ENCODE data around the gene ACOXL. TPM values are rescaled to one million over a fixed set of nuclear protein-coding genes. Genes with fewer than 3 reads are reported as not detected.

The ACOXL gene
- total RNA-seq, 2 experiments from 2014 or later, result not detected

DNA sequence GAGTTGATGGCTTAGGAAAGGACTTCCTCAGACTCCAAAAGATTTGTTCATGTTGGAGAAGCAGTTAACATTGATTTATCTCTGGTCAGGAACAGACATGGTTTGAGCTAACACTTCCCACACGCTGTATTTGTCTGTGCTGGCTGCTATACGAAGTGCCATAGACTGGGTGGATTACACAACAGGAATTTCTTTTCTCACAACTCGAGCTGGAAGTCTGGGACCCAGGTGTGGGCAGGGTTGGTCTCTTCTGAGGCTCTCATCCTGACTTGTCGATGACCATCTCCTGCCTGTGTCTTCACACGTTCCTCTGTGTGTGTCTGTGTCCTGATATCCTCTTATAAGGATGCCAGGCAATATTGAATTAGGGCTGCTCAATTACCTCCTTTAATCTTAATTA lies 224.9 kb downstream of the ACOXL start:
- Histone ChIP-seq H3K4me1 (ENCODE audit: insufficient read depth, low read length) (no peaks in the 10 kb centered on the region), H3K4me3 (ENCODE audit: low read length) (no peak overlapping the region), H3K36me3 (ENCODE audit: insufficient read depth, low read length) (no peaks in the 10 kb centered on the region), H3K27me3 (ENCODE audit: control insufficient read depth in 1 of 2, insufficient read depth in 2 of 2, low read length in 2 of 2) (no peaks in the 10 kb centered on the region), H3K27ac (ENCODE audit: low read depth in 1 of 2, low read length in 2 of 2) (no peak overlapping the region), H3K9me3 (ENCODE audit: control insufficient read depth in 1 of 2, insufficient read depth in 1 of 2, low read length in 2 of 2) (no peaks in the 10 kb centered on the region)
- intact Hi-C loops (cut with DNase I, micrococcal nuclease), result no loop called here
- Mint-ChIP-seq H3K27me3 (peaks cover 7% of the 10 kb centered on the region), H3K27ac (no peak overlapping the region), H3K36me3 (ENCODE audit: low read depth) (no peaks in the 10 kb centered on the region), H3K9me3 (no peaks in the 10 kb centered on the region), H3K4me3 (no peak overlapping the region), H3K4me1 (ENCODE audit: low read depth) (no peaks in the 10 kb centered on the region)
- no peak for ATAC-seq (ENCODE audit: poor library complexity)
- no peak for DNase-seq
- POLR2A ChIA-PET, result no interaction called here
- TF ChIP-seq, protein P1, sequence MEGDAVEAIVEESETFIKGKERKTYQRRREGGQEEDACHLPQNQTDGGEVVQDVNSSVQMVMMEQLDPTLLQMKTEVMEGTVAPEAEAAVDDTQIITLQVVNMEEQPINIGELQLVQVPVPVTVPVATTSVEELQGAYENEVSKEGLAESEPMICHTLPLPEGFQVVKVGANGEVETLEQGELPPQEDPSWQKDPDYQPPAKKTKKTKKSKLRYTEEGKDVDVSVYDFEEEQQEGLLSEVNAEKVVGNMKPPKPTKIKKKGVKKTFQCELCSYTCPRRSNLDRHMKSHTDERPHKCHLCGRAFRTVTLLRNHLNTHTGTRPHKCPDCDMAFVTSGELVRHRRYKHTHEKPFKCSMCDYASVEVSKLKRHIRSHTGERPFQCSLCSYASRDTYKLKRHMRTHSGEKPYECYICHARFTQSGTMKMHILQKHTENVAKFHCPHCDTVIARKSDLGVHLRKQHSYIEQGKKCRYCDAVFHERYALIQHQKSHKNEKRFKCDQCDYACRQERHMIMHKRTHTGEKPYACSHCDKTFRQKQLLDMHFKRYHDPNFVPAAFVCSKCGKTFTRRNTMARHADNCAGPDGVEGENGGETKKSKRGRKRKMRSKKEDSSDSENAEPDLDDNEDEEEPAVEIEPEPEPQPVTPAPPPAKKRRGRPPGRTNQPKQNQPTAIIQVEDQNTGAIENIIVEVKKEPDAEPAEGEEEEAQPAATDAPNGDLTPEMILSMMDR (IDR thresholded peaks at IDR 0.05), result no peak
- CTCF ChIA-PET, result no interaction called here

- DNase-seq (no peak), ATAC-seq (ENCODE audit: poor library complexity) (no peak)
- POLR2A ChIA-PET, result no interaction called here
- H3K9me3 ChIP-seq (ENCODE audit: control insufficient read depth in 1 of 2, insufficient read depth in 1 of 2, low read length in 2 of 2), result no peaks in the 10 kb centered on the region
- H3K4me3 ChIP-seq (ENCODE audit: low read length), result no peak overlapping the region
- H3K27me3 ChIP-seq (ENCODE audit: control insufficient read depth in 1 of 2, insufficient read depth in 2 of 2, low read length in 2 of 2), result no peaks in the 10 kb centered on the region
- Mint-ChIP-seq H3K4me1 (ENCODE audit: low read depth) (no peaks in the 10 kb centered on the region), H3K36me3 (ENCODE audit: low read depth) (no peaks in the 10 kb centered on the region), H3K27me3 (peaks cover 7% of the 10 kb centered on the region), H3K27ac (no peak overlapping the region), H3K9me3 (no peaks in the 10 kb centered on the region), H3K4me3 (no peak overlapping the region)
- intact Hi-C loops (cut with DNase I, micrococcal nuclease), result no loop called here
- TF ChIP-seq, protein P1 (IDR thresholded peaks at IDR 0.05), result no peak
- H3K27ac ChIP-seq (ENCODE audit: low read depth in 1 of 2, low read length in 2 of 2), result no peak overlapping the region
- CTCF ChIA-PET, result no interaction called here
- H3K4me1 ChIP-seq (ENCODE audit: insufficient read depth, low read length), result no peaks in the 10 kb centered on the region
- H3K36me3 ChIP-seq (ENCODE audit: insufficient read depth, low read length), result no peaks in the 10 kb centered on the region
Observed at GRCh38 chr2:110958346-110959119, 226.2 kb downstream of the ACOXL start.

- no peak for DNase-seq
- ChIA-PET POLR2A (no interaction called here), CTCF (no interaction called here)
- ATAC-seq (ENCODE audit: poor library complexity), result no peak
- H3K4me1 Mint-ChIP-seq (ENCODE audit: low read depth), result no peaks in the 10 kb centered on the region
- intact Hi-C loops (cut with DNase I, micrococcal nuclease), result no loop called here
- H3K9me3 Mint-ChIP-seq, result no peaks in the 10 kb centered on the region
- Histone ChIP-seq H3K4me3 (ENCODE audit: low read length) (no peak overlapping the region), H3K27me3 (ENCODE audit: control insufficient read depth in 1 of 2, insufficient read depth in 2 of 2, low read length in 2 of 2) (no peaks in the 10 kb centered on the region), H3K36me3 (ENCODE audit: insufficient read depth, low read length) (no peaks in the 10 kb centered on the region), H3K4me1 (ENCODE audit: insufficient read depth, low read length) (no peaks in the 10 kb centered on the region), H3K27ac (ENCODE audit: low read depth in 1 of 2, low read length in 2 of 2) (no peak overlapping the region), H3K9me3 (ENCODE audit: control insufficient read depth in 1 of 2, insufficient read depth in 1 of 2, low read length in 2 of 2) (no peaks in the 10 kb centered on the region)
- TF ChIP-seq, protein P1 (IDR thresholded peaks at IDR 0.05), result no peak
- H3K4me3 Mint-ChIP-seq, result no peak overlapping the region
- no peaks in the 10 kb centered on the region for H3K36me3 Mint-ChIP-seq (ENCODE audit: low read depth)
- peaks cover 7% of the 10 kb centered on the region for H3K27me3 Mint-ChIP-seq
- H3K27ac Mint-ChIP-seq, result no peak overlapping the region
Observed at GRCh38 chr2:110959198-110959597, 226.8 kb downstream of the ACOXL start.

Data from CD4-positive, alpha-beta T cell (primary cell).